HepG2 (cell line): Measurements from ENCODE around the gene STRA6. TPM values are rescaled to one million over a fixed set of nuclear protein-coding genes. Genes with fewer than 3 reads are reported as not detected.
A peak's percentile ranks its signal among the peaks of the same experiment; 100 is the strongest.

Experiments
- ATAC-seq: fragments of 200-7000 bp; cut with Tn5 transposase; 3 replicates; pipeline ENCODE4 v1.9.1; 2020; ENCODE audit warnings: mild to moderate bottlenecking, moderate library complexity
- BruUV-seq: library from RNA; stranded (reverse); fragments of 400-500 nt; replicated peaks from 2 replicates; lab custom pipeline; 2021; lab: Mats Ljungman, UMichigan
- CTCF ChIA-PET: fragments of 300-600 bp; formaldehyde crosslinking; extraction: SDS; loops from one replicate; lab custom pipeline; 2021; ENCODE audit warnings: low total read pairs, inconsistent platforms, low intra/inter-chr PET ratio; lab: Yijun Ruan, JAX
- POLR2A ChIA-PET: fragments of 350-600 bp; sonication (Branson Sonifier 250); formaldehyde crosslinking; loops from one replicate; lab custom pipeline; 2020; ENCODE audit warnings: antibody characterized with exemption, inconsistent platforms; lab: Yijun Ruan, JAX
- DNase-seq: peaks from one replicate; pipeline ENCODE4 v3.0.0-alpha.2; 2015; ENCODE audit warnings: low spot score
- FAIRE-seq: peaks from 3 replicates; lab custom pipeline; 2011; peaks lifted over from hg19 to GRCh38; lab: Jason Lieb, UNC
- H2AFZ ChIP-seq: one replicate; pipeline ENCODE4 v1.6.1; 2011; ENCODE audit warnings: low read length, inconsistent platforms
- H3K27ac ChIP-seq: fragments of 300-600 bp; 3 replicates; pipeline ENCODE4 v1.8.0; 2011; ENCODE audit warnings: mixed run types, mild to moderate bottlenecking, mixed read lengths, low read length, inconsistent platforms; ENCODE audit not compliant: insufficient read depth; ENCODE audit errors: extremely low read length
- H3K27me3 ChIP-seq, 2 experiments: fragments of 200-600 bp in 1 of 2; 2 replicates in 1 of 2; 3 replicates in 1 of 2; pipeline versions ENCODE4 v1.6.0 to v1.8.0; 2011; ENCODE audit warnings: low read length in 2 of 2, mild to moderate bottlenecking in 2 of 2, moderate library complexity in 2 of 2, inconsistent platforms in 1 of 2; ENCODE audit not compliant: insufficient read depth in 2 of 2, control insufficient read depth in 1 of 2
- H3K36me3 ChIP-seq, 2 experiments: fragments of 200-600 bp in 1 of 2; replicated peaks in 1 of 2; 2 replicates in 1 of 2; 3 replicates in 1 of 2; pipeline versions ENCODE4 v1.5.1 to v1.8.0; 2011; ENCODE audit warnings: low read length in 2 of 2, inconsistent platforms in 1 of 2; ENCODE audit not compliant: insufficient read depth in 2 of 2, control insufficient read depth in 1 of 2
- H3K4me1 ChIP-seq: 2 replicates; pipeline ENCODE4 v1.5.1; 2012; ENCODE audit warnings: low read length, inconsistent platforms; ENCODE audit not compliant: insufficient read depth
- H3K4me2 ChIP-seq: 2 replicates; pipeline ENCODE4 v1.6.0; 2011; ENCODE audit warnings: low read depth, low read length, inconsistent platforms
- H3K4me3 ChIP-seq, 3 experiments: fragments of 200-600 bp in 1 of 3; sonication (generic), shearing (Covaris generic) in 1 of 3; replicated peaks in 1 of 3; 2 replicates each; pipeline ENCODE4 v1.5.1; 2011 to 2016; ENCODE audit warnings: low read length in 3 of 3, inconsistent platforms in 2 of 3, low read depth in 2 of 3, mild to moderate bottlenecking in 2 of 3, control low read depth in 1 of 3, mixed read lengths in 1 of 3; ENCODE audit not compliant: insufficient read depth in 1 of 3
- H3K79me2 ChIP-seq: one replicate; pipeline ENCODE4 v1.6.1; 2011; ENCODE audit warnings: low read length, inconsistent platforms; ENCODE audit not compliant: insufficient read depth
- H3K9ac ChIP-seq: 2 replicates; pipeline ENCODE4 v1.6.0; 2011; ENCODE audit warnings: mild to moderate bottlenecking, low read depth, low read length, inconsistent platforms; ENCODE audit not compliant: insufficient read depth
- H3K9me3 ChIP-seq: 2 replicates; pipeline ENCODE4 v1.5.1; 2012; ENCODE audit warnings: mild to moderate bottlenecking, low read length
- H4K20me1 ChIP-seq: 2 replicates; pipeline ENCODE4 v1.6.0; 2011; ENCODE audit warnings: inconsistent platforms, mild to moderate bottlenecking, low read length, moderate library complexity; ENCODE audit not compliant: insufficient read depth
- IKZF4 ChIP-seq: sonication (generic); formaldehyde crosslinking; IDR thresholded peaks from 2 replicates; pipeline ENCODE4 v1.5.1; 2020; ENCODE audit warnings: borderline replicate concordance, mild to moderate bottlenecking, low read depth, missing genetic modification reagents; ENCODE audit errors: not compliant biosample characterization
- NFATC3 ChIP-seq: sonication (generic); formaldehyde crosslinking; IDR thresholded peaks from 2 replicates; pipeline ENCODE4 v1.5.1; 2020; ENCODE audit warnings: mild to moderate bottlenecking, missing genetic modification reagents
- NONO ChIP-seq, 2 experiments: fragments of 450-650 bp in 1 of 2; sonication (generic) in 1 of 2; formaldehyde crosslinking in 1 of 2; IDR thresholded peaks in 1 of 2; conservative IDR thresholded peaks in 1 of 2; 2 replicates each; pipeline versions ENCODE4 v1.6.1 to v1.8.0; 2017 to 2022; ENCODE audit warnings: mild to moderate bottlenecking in 1 of 2, missing genetic modification reagents in 1 of 2, moderate library complexity in 1 of 2
- RFX5 ChIP-seq: IDR thresholded peaks from 2 replicates; pipeline ENCODE4 v1.6.1; 2011; ENCODE audit warnings: low read depth, low read length, improper control_type of control experiment
- STAT5B ChIP-seq: sonication (generic); formaldehyde crosslinking; IDR thresholded peaks from 2 replicates; pipeline ENCODE4 v1.4.0; 2020; ENCODE audit warnings: missing genetic modification reagents
- TEAD2 ChIP-seq: sonication (generic); formaldehyde crosslinking; IDR thresholded peaks from 2 replicates; pipeline ENCODE4 v1.9.0; 2021; ENCODE audit warnings: missing genetic modification reagents
- TRIM24 ChIP-seq: sonication (generic); formaldehyde crosslinking; IDR thresholded peaks from 2 replicates; pipeline ENCODE4 v1.8.0; 2022; ENCODE audit warnings: mild to moderate bottlenecking, missing genetic modification reagents
- ZNF160 ChIP-seq: sonication (generic); formaldehyde crosslinking; IDR thresholded peaks from 2 replicates; pipeline ENCODE4 v1.8.0; 2022; ENCODE audit warnings: mild to moderate bottlenecking, inconsistent platforms, missing genetic modification reagents
- ZNF792 ChIP-seq: IDR thresholded peaks from 2 replicates; pipeline ENCODE4 v1.6.1; 2016
- ZNF850 ChIP-seq: sonication (generic); formaldehyde crosslinking; conservative IDR thresholded peaks from 2 replicates; pipeline ENCODE4 v1.9.0; 2021; ENCODE audit warnings: mild to moderate bottlenecking, missing genetic modification reagents
- WGBS: methylation state at CpG from one replicate; pipeline ENCODE4 v1.1.6; 2017; ENCODE audit warnings: low lambda C conversion rate; 5-methylcytosine and 5-hydroxymethylcytosine counted together
- in situ Hi-C: cut with HindIII; loops from 2 replicates; pipeline ENCODE4 v1.10.0; 2017; ENCODE audit warnings: low pct_unique_long_range_greater_than_20kb; ENCODE audit not compliant: extremely low pct_ligation_motif_present
- intact Hi-C: fragments of 100-400 bp; cut with micrococcal nuclease; formaldehyde crosslinking; loops from one replicate; pipeline ENCODE4 v1.10.0; 2022; ENCODE audit not compliant: unreplicated experiment
- polyA plus RNA-seq, 8 experiments: library from polyadenylated mRNA; depleted of rRNA in 3 of 8; stranded (reverse) in 7 of 8; unstranded in 1 of 8; fragments of >200 nt; fragmentation: Illumina TruSeq in 4 of 8; extraction: Trizol in 4 of 8; gene quantifications; 2 replicates each; pipeline versions ENCODE4 v1.2.1 to v1.2.3, GENCODE V29; 2011 to 2016; ENCODE audit warnings: low read depth in 4 of 8, missing spikeins in 1 of 8, mixed read lengths in 1 of 8; ENCODE audit not compliant: insufficient read depth in 1 of 8
- total RNA-seq, 5 experiments: library from RNA; depleted of rRNA; stranded (reverse); fragments of >200 nt; fragmentation: Illumina TruSeq; extraction: Trizol; gene quantifications; 2 replicates each; pipeline ENCODE4 v1.2.3, GENCODE V29; 2016; ENCODE audit warnings: low read depth in 1 of 5
- TF ChIP-seq, protein P1 (sequence below): sonication (generic); formaldehyde crosslinking; IDR thresholded peaks from 2 replicates; pipeline ENCODE4 v1.4.0; 2020; ENCODE audit warnings: missing genetic modification reagents

Gene STRA6
- total and polyA plus RNA-seq, 2 of the 13 experiments (the other 11 are each of a cell fraction or from before 2014, with no cell fraction given), result 1.6 to 2.1 TPM

GRCh38 chr15:74191798-74192197 lies 10.8 kb downstream of the STRA6 start:
- H3K79me2 ChIP-seq, result no peaks in the 10 kb centered on the region
- no peak for ATAC-seq
- H4K20me1 ChIP-seq, result no peaks in the 10 kb centered on the region
- no peaks in the 10 kb centered on the region for H3K9me3 ChIP-seq
- H3K36me3 ChIP-seq, result no peaks in the 10 kb centered on the region
- no peak for FAIRE-seq
- H3K4me3 ChIP-seq, result no peak overlapping the region
- no peak overlapping the region for H3K9ac ChIP-seq
- no TSS peak for BruUV-seq
- in situ Hi-C loops (no loop called here), intact Hi-C loops (no loop called here)
- WGBS, result 37% methylated on average over 3 of the region's 3 CpGs
- ChIA-PET POLR2A (no interaction called here), CTCF (no interaction called here)
- TF ChIP-seq RFX5, result peak; percentile 82
- no peak for TF ChIP-seq ZNF792 (CRISPR knock-in tag)
- no peak for TF ChIP-seq IKZF4 (CRISPR knock-in tag)
- TF ChIP-seq, protein P1, sequence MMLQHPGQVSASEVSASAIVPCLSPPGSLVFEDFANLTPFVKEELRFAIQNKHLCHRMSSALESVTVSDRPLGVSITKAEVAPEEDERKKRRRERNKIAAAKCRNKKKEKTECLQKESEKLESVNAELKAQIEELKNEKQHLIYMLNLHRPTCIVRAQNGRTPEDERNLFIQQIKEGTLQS (CRISPR knock-in tag), result no peak
- TF ChIP-seq NFATC3 (CRISPR knock-in tag), result no peak
- H2AFZ ChIP-seq, result no peak overlapping the region
- no peak overlapping the region for H3K4me2 ChIP-seq
- no peak overlapping the region for H3K27ac ChIP-seq
- no peak for DNase-seq
- no peaks in the 10 kb centered on the region for H3K27me3 ChIP-seq
- H3K4me1 ChIP-seq, result 0 out of 2 replicates have a peak, but pooled peaks cover 8% of the 10 kb centered on the region

- BruUV-seq, result no TSS peak
- POLR2A ChIA-PET, result no interaction called here
- Histone ChIP-seq H3K9me3 (no peaks in the 10 kb centered on the region), H3K4me3 (no peak overlapping the region)
- ATAC-seq, result no peak
- TF ChIP-seq NONO (IDR thresholded peaks at IDR 0.05) (no peak), NONO (CRISPR knock-in tag; conservative IDR thresholded peaks at IDR 0.05) (no peak), TRIM24 (CRISPR knock-in tag) (no peak), STAT5B (CRISPR knock-in tag) (no peak), TEAD2 (CRISPR knock-in tag) (no peak), ZNF850 (CRISPR knock-in tag) (no peak), ZNF160 (CRISPR knock-in tag) (no peak)
- TF ChIP-seq, all 625 proteins: peak for 0
- DNase-seq (no peak), FAIRE-seq (no peak)
- no peak overlapping the region for H2AFZ ChIP-seq
- no peak overlapping the region for H3K4me2 ChIP-seq
- in situ Hi-C loops (no loop called here), intact Hi-C loops (no loop called here)
- no peak overlapping the region for H3K9ac ChIP-seq
- no peaks in the 10 kb centered on the region for H3K79me2 ChIP-seq
- no peaks in the 10 kb centered on the region for H3K36me3 ChIP-seq
- no peaks in the 10 kb centered on the region; the same call in 1 of the 2 replicates for H4K20me1 ChIP-seq
- peaks cover 1 to 3% of the 10 kb centered on the region in 2 experiments; a peak in 1 of 5 replicates for H3K27me3 ChIP-seq
- 38% methylated on average over 2 of the region's 11 CpGs for WGBS
- H3K4me1 ChIP-seq, result no peaks in the 10 kb centered on the region
- CTCF ChIA-PET, result no interaction called here
- H3K27ac ChIP-seq, result no peak overlapping the region
Measured at GRCh38 chr15:74188216-74188615, 14.4 kb downstream of the STRA6 start.
